ENCODE data around the gene LRP8.

The LRP8 gene

DNA sequence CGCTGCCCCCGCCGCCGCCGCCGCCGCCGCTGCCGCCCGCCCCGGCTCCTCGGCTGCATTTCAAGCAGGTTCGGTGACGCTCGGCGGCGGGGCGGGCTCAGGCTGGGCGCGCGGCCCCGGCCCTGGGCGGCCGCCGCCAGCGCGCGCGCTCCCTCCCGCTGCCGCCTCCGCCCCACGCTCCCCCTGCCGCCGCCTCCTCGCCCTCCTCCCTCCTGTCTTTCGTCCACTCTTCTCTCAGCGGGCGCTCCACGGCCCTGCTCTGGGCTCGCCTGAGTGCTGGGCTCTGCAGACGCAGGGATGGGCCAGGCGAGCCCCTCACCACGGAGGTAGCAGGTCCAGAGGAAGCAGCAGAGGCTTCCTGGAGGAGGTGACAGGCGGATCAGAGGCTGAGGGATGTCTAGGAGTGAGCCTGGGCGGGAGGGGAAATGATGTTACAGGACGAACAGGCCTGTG lies at the start of gene LRP8:
Gene LRP8 (minus strand): TSS at position 62 of the 453 bp plus-strand sequence. CDS start 158 bp downstream, outside the sequence.
- peak; percentile 52 for DNase-seq (ENCODE audit: low read depth)

DNA sequence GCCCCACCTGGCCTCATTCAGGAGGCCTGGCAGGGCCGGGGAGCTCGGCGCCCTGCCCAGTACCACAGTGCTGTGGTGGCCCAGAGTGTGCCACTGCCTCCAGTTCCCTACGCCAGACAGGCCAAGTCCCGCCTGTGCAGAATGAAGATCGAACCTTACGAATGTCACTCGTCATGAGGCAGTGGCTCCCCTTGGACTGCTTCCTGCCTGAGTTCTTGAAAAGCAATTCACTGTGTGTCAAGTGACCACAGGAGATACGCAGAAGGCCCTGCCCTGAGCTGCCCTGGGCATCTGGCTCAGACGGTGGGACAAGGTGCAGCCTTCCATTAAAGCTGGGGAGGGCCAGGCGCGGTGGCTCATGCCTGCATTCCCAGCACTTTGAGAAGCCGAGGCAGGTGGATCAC lies 49.6 kb upstream of the LRP8 start:
- DNase-seq (ENCODE audit: low read depth), result no peak

DNA sequence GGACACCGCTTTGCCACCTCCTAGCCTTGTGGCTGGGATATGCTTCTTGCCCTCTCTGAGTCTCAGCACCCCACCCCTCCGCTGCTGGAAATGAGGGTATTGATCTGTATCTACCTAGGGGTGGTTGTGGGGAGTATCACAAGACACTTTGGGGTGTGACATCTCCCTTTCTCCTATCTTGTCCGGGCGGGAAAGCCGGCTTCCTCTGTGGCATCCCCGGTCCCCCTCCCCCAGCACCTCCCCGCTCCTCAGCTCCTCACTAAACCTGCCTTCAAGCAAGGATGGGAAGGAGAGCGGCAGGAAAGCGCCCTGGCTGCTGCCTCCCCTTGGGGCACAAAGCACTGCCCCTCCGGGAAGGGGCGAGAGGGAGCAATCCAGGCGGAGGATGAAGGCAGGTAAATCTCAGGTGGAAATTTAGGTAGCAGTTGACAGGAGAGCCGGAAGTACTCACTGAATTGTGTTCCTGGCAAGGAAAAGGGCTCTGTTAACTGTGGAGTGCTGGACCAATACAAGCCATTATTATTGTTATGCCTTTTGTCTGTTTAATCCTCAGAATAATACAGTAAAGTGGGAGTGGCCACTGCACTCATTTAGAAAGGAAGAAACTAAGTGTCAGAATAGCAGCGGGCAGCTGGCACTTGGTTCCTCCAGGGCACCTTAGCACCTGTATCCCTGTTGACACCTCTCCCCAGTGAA lies 49.0 kb upstream of the LRP8 start:
- no peak for DNase-seq (ENCODE audit: low read depth)

DNA sequence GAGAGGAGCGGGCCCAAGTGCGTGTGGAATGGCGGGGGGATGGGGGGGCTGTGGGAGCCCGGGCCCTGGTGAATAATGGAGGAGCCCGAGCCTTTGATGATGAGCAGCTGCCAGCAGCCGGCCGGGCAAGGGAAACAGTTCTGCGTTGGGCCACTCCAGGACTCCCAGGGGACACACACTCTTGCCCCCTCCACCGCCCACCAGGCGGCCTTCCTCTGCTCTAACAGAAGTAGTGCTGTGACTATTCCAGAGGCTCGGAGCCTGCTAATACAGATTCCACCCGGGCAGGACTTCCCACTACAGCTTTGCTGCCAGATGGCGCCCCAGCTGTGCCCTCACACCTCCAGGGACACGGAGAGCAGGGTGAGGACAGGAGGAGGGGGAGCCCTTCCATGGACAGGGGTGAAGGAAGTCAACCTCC lies 48.2 kb upstream of the LRP8 start:
- DNase-seq (ENCODE audit: low read depth), result no peak

DNA sequence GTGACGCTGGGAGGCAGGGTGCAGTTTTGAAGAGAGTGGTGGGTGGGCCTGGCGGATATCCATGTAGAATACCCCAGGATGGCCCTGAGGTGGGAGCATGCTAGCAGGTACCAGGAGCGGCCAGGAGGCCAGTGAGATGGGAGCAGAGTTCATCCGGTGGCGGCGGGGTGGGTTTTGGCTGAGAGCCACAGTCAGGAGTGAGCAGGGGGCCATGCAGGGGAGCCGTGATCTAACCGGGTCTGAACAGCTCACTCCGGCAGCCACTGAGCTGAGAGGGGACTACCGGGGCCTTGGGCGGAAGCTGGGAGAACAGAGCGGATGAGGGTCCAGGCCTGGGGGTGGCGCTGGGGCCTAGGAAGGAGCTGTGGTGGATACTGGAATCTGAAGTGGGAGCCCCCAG lies 47.6 kb upstream of the LRP8 start:
- no peak for DNase-seq (ENCODE audit: low read depth)

DNA sequence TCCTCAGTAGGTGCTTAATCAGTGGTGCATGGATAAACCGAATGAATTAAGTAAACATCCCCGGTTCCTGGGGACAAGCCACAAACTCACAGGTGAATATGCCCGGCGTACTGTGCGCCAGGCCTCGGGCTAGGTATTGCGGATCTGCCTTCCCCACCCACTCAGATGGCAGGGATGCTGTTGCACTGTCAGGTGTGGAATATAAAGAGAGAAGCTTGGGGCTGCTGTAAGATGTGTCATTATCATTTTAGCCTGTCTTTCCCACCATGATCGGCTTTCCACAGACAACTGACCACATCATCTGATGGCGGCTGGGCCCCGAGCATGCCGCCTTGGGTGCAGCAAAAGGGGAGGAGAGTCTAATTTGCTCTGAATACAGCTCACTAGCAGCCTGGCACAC lies 45.4 kb upstream of the LRP8 start:
- no peak for DNase-seq (ENCODE audit: low read depth)

DNA sequence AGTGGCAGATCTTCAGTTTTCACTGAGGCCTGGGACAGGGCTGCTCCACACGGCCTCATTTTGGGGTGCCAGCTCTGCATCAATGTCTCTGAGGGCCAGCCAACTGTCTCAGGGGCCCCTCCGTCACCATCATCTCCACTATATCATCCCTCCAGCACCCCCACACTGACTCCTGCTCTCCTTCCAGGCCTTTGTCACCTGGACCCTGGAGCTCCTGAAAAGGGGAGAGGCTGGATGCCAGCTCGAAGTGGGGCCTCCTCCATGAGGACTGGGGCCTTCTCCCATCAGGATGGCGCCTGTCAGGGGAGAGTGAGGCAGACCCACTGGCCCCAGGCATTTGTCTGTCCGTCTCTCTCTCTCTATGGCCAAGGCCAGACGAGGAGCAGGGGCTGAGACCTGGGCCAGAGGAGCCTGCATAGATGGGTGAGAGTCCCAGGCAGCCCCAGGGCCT lies 44.7 kb upstream of the LRP8 start:
- no peak for DNase-seq (ENCODE audit: low read depth)

DNA sequence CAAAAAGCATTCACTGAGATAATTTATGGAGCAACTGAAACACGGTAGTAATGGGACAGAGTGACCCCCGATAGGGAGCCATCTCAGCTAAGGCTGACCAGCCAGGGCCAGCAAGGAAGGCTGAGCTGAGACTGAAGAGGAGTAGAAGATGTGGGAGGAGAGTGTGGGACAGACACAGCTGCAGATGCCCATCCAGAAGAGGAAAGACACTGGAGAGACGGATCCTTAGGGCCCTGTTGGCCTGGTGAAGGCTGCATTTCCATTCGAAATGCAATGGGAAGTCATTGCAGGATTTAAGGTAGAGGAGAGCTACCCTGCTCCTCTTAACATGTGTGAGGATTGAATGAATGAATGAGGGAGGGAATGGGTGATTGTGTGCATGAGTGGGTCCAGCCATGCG lies 44.0 kb upstream of the LRP8 start:
- no peak for DNase-seq (ENCODE audit: low read depth)

DNA sequence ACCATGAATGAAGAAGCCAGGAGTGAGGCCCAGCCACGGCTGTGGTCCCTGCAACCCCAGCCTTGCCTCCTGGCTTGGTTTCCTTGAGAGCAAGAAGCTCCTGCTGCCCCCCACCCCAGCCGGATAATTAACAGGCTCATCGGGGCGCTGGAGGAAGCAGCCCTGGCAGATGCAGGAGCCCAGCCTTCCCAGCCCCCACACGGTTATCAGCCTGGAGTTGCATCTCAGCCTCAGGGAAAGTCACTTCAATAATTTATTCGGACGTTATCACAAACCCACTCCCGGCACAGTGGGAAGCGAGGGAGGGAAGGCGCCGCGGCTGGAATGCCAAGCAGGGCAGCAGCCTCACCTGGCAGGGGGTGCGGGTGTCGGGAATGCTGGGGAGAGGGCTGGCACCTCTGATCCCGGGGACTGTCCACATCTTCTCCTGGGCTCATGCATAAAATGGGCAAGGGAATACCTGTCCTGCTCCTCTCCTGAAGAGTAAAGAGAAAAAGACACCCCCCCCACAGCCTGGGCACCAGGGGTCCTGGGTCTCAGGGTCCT lies 43.3 kb upstream of the LRP8 start:
- no peak for DNase-seq (ENCODE audit: low read depth)

DNA sequence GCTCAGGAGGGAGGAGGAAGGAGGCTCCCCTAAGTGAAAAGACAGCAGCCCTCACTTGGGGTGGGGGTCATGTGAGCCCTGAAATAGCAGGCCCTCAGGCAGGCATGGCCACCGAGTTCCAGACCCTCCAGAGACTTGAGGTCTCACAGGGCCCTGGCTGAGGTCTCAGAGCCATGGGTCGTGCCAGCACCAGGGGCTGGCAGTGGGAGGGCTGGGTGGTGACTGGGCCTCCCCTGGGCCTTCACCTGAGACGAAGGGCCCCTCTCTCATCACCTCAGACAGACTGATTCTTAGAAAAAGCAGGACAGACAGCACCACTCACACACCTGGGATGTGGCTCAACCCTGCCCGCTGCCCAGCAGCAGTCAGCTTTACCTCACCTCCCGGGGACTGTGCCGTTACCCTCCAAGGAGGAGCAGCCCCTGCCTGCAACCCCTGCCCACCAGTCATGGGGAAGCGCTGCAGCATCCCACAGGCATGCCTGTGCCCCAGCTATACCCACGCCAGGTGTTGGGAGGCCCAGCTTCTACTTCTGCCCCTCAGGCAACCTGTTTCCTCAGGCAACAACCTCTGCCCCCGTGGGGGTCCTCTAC lies 42.6 kb upstream of the LRP8 start:
- DNase-seq (ENCODE audit: low read depth), result no peak

DNA sequence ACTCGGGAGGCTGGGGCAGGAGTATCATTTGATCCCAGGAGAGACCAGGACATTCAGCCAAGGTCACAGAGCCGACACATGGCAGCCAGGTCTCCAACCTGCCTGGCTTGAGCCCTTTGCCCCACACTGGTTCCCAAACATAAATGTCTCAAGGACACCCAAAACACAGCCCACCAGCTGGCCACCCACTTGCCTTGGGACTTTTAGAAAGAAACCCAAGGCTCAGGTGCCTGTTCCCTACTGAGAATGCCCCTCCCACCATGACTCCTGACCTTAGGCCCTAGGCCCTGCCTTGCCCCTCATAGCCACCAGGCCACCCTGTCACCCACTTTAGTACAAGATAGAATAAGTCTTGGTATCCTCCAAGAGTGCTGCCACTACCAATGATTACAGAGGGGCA lies 41.9 kb upstream of the LRP8 start:
- no peak for DNase-seq (ENCODE audit: low read depth)

DNA sequence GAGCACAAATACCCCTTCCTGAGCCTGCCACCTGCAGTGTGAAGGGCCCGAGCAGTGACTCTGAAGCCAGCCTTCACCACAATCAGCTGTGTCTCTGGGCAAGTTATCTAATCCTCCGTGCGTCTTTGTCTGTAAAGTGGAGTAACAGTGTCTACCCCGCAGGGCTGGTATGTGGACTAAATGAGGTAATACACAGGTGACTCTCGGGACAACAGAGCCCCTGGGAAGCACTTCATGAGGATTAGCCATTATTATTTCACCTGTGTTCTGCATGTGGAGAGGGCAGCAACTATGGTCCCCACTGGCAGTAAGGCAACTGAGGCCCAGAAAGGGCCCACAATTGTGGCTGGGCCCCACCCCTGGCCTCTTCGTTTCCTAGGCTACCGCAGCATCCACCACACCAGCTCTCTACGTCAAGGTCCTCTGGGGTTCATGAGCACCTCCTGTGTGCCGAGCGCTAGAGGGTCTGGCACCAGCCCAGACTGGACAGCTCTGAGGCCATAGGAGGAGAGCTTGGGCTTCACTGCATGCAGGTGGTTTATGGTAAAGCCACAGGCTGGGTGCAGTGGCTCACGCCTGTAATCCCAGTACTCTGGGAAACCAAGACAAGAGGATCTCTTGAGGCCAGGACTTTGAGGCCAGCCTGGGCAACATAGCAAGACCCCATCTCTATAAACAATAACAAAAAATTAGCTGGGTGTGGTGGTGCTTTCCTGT lies 41.3 kb upstream of the LRP8 start:
- DNase-seq (ENCODE audit: low read depth), result no peak

DNA sequence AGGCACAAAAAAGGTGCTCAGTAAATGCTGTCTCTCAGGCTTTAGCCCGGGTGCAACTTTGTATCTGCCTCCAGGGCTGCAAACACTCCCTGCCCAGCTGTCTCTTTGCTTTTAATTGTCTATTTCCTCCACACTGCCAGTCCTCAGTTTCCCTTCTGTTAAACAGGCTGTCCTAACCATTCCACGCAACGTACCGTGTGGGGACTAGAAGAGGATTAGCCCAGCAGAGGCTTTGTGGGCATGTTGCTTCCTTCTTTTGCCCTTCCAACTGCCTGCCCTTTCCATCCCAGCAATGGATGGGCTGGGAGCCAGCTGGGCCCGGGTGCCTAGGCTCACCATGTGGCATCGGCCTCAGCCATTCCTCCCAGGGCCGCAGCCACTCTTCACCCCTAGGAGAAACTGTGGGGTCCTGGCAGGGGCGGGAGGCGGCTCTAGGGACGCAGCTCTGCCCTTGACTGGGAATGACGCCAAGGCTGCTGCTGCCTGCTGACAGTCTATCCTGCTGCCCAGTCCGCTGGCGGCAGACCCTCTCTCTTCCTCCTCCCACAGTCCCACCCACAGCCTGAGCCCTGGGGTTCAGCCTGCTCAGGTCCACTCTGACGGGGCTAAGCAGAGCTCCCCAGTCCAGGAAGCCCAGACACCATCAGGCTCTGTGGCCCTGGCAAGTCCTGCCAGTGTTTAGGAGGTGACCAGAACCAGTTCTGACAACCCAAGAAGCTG lies 40.6 kb upstream of the LRP8 start:
- no peak for DNase-seq (ENCODE audit: low read depth)

DNA sequence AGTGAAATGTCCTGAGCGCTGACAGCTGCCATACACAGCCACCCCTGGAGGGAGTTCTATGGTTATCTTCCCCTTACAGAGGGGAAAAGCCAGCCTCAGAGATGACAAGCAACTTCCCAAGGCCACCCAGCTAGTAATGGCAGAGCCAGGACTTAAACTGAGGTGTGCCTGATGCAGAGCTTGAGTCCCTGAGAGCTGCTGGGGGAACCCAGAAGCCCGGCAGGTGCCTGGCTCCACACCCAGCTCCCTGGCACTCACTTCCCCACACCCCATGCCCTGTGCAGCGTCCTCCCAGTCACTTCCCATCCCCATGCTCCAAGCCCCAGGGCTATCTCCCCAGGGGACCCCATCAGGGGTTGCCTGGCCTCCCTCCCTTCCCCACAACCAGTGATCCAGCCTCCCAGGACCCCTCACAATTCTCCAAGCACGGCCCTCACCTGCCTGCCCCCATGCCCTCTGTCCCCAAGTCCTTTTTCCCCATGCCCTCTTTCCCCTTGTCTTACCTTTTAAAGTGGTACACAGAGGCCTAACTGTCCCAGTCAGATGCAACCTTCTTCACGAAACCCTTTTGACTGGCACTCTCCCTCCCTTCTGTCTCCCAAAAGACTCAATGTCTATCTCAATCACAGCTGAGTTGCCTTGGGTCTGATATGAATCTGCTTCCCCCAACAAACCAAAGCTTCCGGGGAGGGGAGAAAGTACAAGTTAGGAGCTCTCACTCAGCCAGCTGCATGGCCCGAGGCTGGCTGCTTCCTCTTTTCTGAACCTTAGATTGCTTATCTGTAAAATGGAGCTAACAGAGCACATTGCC lies 39.8 kb upstream of the LRP8 start:
- no peak for DNase-seq (ENCODE audit: low read depth)

DNA sequence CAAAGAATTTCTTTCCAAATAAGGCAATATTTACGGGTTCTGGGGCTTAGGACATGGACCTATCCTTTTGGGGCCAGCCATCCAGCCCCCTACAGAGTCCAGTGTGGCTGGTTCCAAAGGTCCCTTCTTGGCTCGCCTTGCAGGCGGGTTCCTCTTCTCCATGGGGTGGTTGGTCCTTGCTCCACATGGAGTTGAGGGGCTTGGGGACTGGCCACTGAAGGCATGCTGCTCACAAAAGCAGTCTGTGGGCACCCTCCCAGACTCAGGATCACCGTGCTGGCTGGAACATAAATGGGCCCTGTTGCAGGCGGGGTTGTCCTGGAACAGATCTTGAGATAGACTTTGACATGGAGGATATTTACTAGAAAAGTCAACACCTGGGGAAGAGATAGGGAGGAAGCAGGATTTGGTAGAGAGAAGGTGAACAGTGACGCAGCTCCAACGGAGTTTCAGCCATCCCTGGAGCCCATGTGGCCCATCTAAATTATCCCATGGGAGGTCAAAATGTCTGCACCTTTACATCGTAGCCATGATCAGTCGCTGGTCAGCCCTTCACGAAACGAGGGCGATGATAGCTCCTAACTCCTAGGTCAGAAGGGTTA lies 39.1 kb upstream of the LRP8 start:
- DNase-seq (ENCODE audit: low read depth), result no peak

DNA sequence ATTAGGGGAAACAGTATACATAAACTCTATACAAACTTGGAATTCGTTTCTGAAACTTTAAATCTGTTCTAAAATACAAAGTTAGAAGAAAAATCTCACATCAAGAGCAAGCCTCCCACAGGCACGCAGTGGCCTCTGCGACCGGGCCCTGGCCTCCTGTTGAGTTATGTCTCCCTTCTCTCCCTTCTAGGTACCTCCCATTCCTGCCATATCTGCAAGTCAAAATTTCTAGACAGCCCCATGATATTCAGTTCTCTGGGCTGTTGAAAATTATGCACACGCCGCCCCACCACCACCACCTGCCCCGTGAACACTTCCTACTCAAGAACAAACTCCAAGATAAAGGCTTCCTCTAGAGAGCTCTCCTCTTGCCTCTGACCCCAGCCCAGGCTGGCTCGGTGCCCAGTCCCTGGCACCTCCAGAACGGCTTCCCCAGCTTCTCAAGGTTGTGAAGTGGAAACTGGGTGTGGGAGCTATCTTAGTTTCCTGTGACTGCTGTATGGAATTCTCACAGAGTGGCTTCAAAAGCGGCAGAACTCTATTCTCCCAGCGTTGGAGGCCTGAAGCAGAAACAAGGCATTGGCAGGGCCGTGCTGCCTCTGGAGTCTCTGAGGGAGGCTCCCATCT lies 37.7 kb upstream of the LRP8 start:
- no peak for DNase-seq (ENCODE audit: low read depth)

DNA sequence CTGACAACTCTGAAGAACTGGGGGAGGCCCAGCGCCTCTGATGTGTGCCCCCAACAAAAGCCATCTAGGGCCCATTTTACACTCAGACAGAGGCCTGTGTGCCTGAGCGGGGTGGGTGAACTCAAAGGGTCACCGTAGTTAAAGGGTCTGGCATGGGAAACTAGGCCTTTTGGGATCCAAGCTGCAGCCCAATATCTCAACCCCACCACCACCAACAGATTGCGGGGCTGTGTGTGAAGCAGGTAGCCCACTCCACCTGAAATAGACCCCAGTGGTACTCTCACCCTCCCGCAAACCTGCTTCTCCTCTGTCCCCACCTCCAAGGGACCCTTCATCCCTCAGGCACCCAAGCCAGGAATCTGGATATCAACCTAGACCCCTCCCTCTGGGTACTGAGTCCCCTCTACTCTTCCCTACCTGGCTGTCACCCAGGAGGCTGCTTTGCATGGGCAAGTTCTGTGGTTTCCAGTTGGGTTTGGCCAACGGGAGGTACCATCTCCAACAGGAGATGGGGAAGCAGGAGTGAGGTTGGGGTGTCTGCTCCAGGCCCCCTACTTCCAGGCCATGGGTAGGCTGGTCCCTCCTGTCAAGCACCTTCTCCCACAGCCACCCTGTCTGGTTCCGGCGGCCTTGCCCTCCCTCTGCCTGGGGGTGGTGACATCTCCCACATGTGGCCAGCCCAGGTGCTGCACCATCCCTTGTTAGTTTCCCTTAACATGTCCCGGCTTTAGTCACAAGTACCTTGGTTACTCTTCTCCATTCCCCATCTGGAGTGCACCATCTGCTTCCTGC lies 35.2 kb upstream of the LRP8 start:
- no peak for DNase-seq (ENCODE audit: low read depth)

DNA sequence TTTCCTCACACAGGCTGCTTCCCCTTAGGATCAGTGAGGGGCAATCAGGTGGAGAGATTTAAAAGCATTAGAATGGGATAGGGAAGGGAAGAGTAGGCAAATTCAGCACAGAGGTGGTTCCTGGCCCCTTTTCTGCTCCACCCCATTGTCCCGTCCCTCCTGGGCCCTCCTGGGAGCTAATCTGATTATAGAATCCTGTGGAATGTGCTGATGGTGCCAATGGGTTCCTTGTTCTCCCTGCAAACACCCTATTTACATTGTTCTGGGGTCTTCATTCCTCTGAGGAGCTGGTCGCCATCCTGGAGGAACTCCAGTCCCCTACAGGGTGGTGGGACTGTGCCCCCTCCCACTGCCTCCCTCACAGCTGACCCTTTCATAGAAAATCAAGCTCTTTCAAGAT lies 34.4 kb upstream of the LRP8 start:
- DNase-seq (ENCODE audit: low read depth), result no peak

DNA sequence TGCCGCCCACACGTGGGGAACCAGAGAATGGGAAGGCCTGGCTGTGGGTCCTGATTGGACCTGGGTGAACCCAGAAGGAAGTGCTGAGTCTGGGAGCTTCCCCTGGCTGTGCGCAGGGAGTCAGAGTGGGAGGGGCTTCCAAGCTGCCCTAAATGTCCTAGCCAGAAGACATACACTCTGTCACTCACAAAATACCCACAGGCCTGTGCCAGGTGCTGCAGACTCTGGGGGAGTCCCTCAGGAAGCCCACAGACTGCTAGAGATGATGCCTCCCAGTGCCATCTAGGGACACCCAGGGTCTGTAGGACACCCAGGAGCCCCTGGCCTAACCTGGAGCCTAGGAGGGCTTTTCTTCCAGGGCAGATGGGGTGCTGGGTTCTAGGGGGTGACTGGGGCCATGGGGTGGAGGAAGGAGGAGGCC lies 33.7 kb upstream of the LRP8 start:
- DNase-seq (ENCODE audit: low read depth), result no peak

DNA sequence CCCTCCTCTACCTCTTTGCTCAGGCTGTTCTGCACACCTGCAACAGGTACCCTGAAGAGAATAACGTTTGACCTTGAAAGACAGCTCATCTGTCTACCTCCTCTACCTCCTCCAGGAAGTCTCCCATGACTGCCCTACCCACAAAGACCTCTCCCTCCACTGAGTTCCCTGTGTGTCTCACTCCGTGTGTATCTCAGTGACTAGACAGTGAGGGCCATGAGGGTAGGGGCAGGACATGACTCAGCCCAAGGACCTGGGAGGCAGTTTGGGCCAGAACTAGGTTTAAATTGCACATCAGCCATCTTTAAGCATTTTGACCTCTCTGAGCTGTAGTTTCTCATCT lies 32.0 kb upstream of the LRP8 start:
- DNase-seq (ENCODE audit: low read depth), result no peak
